Tibial artery (tissue), 4 donors: ENCODE measurements around the gene RPS6KA4.

Experiments
- DNase-seq, 2 donors: peaks; one replicate each; pipeline ENCODE4 v3.0.0-alpha.2; 2019
- H3K27ac ChIP-seq, 2 donors: fragments of 200-600 bp; sonication (generic) in 1 of 2; 1 replicate in 1 of 2; 2 replicates in 1 of 2; pipeline ENCODE4 v1.5.1; 2018 to 2019; ENCODE audit warnings: mild to moderate bottlenecking in 1 of 2
- H3K27me3 ChIP-seq, 2 donors: fragments of 200-600 bp; sonication (generic) in 1 of 2; one replicate each; pipeline versions ENCODE4 v1.5.1 to v1.6.0; 2016 to 2019
- H3K36me3 ChIP-seq, 3 donors: fragments of 200-600 bp; sonication (generic) in 2 of 3; one replicate each; pipeline ENCODE4 v1.5.1; 2016 to 2019; ENCODE audit warnings: mild to moderate bottlenecking in 2 of 3
- H3K4me1 ChIP-seq, 4 donors: fragments of 200-600 bp; sonication (generic) in 2 of 4; 1 replicate in 3 of 4; 2 replicates in 1 of 4; pipeline ENCODE4 v1.5.1; 2016 to 2019
- H3K4me3 ChIP-seq, 2 donors: fragments of 200-600 bp; sonication (generic) in 1 of 2; 1 replicate in 1 of 2; 2 replicates in 1 of 2; pipeline ENCODE4 v1.5.1; 2018 to 2019; ENCODE audit warnings: mild to moderate bottlenecking in 2 of 2
- H3K9me3 ChIP-seq, 3 donors: fragments of 200-600 bp; sonication (generic) in 1 of 3; one replicate each; pipeline ENCODE4 v1.5.1; 2016 to 2019
- CTCF ChIP-seq, 2 experiments: fragments of 200-600 bp in 1 of 2; fragments of 450-650 bp in 1 of 2; IDR thresholded peaks; one replicate each; pipeline ENCODE4 v1.5.1; 2017 to 2019; ENCODE audit warnings: antibody characterized with exemption in 2 of 2, mild to moderate bottlenecking in 1 of 2, moderate library complexity in 1 of 2
- intact Hi-C: fragments of 100-400 bp; cut with DNase I; formaldehyde crosslinking; loops from one replicate; pipeline ENCODE4 v1.15.0; 2023; ENCODE audit warnings: low total_unique reads

The RPS6KA4 gene

GRCh38 chr11:64381350-64381749 lies 22.4 kb downstream of the RPS6KA4 start:
- no peaks in the 10 kb centered on the region for H3K9me3 ChIP-seq

GRCh38 chr11:64382047-64382446 lies 23.1 kb downstream of the RPS6KA4 start:
- intact Hi-C loops: loop anchor here (10.0 kb wide), 1 partner anchor 343 kb away; the partner anchor contains the start of gene NRXN2

More at GRCh38 chr11:64381350-64381749, 22.4 kb downstream of the RPS6KA4 start:
- Histone ChIP-seq H3K36me3 (no peaks in the 10 kb centered on the region), H3K4me3 (no peak overlapping the region), H3K27me3 (no peaks in the 10 kb centered on the region), H3K27ac (no peak overlapping the region), H3K4me1 (peaks cover 9 to 39% (median 27%) of the 10 kb centered on the region in 4 donors)
- intact Hi-C loops: loop anchor here (10.0 kb wide), 1 partner anchor 343 kb away; the partner anchor contains the start of gene NRXN2
- DNase-seq: no peak
- no peak for TF ChIP-seq CTCF (IDR thresholded peaks at IDR 0.05)

GRCh38 chr11:64382586-64382985 lies 23.6 kb downstream of the RPS6KA4 start:
- no peaks in the 10 kb centered on the region for H3K36me3 ChIP-seq
- H3K4me3 ChIP-seq: no peak overlapping the region
- TF ChIP-seq CTCF (IDR thresholded peaks at IDR 0.05): no peak
- H3K27ac ChIP-seq: no peak overlapping the region
- no peaks in the 10 kb centered on the region for H3K9me3 ChIP-seq
- H3K4me1 ChIP-seq: peaks cover 9 to 39% (median 28%) of the 10 kb centered on the region in 4 donors
- no peak for DNase-seq
- intact Hi-C loops: loop anchor here (10.0 kb wide), 1 partner anchor 342 kb away; the partner anchor contains the start of gene NRXN2
- no peaks in the 10 kb centered on the region for H3K27me3 ChIP-seq

More at GRCh38 chr11:64382047-64382446, 23.1 kb downstream of the RPS6KA4 start:
- no peaks in the 10 kb centered on the region for H3K9me3 ChIP-seq
- H3K27me3 ChIP-seq: no peaks in the 10 kb centered on the region
- no peak for TF ChIP-seq CTCF (IDR thresholded peaks at IDR 0.05)
- no peak for DNase-seq
- no peaks in the 10 kb centered on the region for H3K36me3 ChIP-seq
- H3K27ac ChIP-seq: no peak overlapping the region
- H3K4me1 ChIP-seq: peaks cover 9 to 39% (median 28%) of the 10 kb centered on the region in 4 donors
- no peak overlapping the region for H3K4me3 ChIP-seq

- no peak for DNase-seq
- intact Hi-C loops: loop anchor here (10.0 kb wide), 1 partner anchor 341 kb away; the partner anchor contains the start of gene NRXN2
- Histone ChIP-seq H3K9me3 (no peaks in the 10 kb centered on the region), H3K36me3 (no peaks in the 10 kb centered on the region), H3K4me3 (no peak overlapping the region), H3K27me3 (no peaks in the 10 kb centered on the region), H3K27ac (no peak overlapping the region), H3K4me1 (peaks cover 9 to 32% (median 22%) of the 10 kb centered on the region in 4 donors)
- TF ChIP-seq CTCF (IDR thresholded peaks at IDR 0.05): no peak
These were observed 24.6 kb downstream of the RPS6KA4 start for GRCh38 chr11:64383580-64383979.

- peak overlapping the region; percentile 65 to 66 for H3K27ac ChIP-seq
- TF ChIP-seq CTCF (IDR thresholded peaks at IDR 0.05): no peak
- intact Hi-C loops: loop anchor here (10.0 kb wide), 1 partner anchor 341 kb away; the partner anchor contains the start of gene NRXN2
These were observed 25.2 kb downstream of the RPS6KA4 start for GRCh38 chr11:64384028-64384737.

More at GRCh38 chr11:64384028-64384737, 25.2 kb downstream of the RPS6KA4 start:
- Histone ChIP-seq H3K36me3 (no peaks in the 10 kb centered on the region), H3K9me3 (no peaks in the 10 kb centered on the region), H3K4me1 (peaks cover 9 to 26% (median 20%) of the 10 kb centered on the region in 4 donors), H3K4me3 (no peak overlapping the region), H3K27me3 (no peaks in the 10 kb centered on the region)
- no peak for DNase-seq
